Ovary (tissue), 3 donors: Measurements from ENCODE around the gene GALR2.

Experiments used
- POLR2A ChIP-seq: fragments of 450-650 bp; IDR thresholded peaks from one replicate; pipeline ENCODE4 v1.6.1; 2017; ENCODE audit warnings: antibody characterized with exemption, mild to moderate bottlenecking, moderate library complexity
- TF ChIP-seq, protein P1 (sequence below), 3 donors: fragments of 450-650 bp in 2 of 3; fragments of 200-600 bp in 1 of 3; IDR thresholded peaks; one replicate each; pipeline versions ENCODE4 v1.5.1 to v1.8.0; 2016 to 2022; ENCODE audit warnings: antibody characterized with exemption in 3 of 3, mild to moderate bottlenecking in 1 of 3
- donor health status: DM: no; HTN: no; CAD: no.

DNA sequence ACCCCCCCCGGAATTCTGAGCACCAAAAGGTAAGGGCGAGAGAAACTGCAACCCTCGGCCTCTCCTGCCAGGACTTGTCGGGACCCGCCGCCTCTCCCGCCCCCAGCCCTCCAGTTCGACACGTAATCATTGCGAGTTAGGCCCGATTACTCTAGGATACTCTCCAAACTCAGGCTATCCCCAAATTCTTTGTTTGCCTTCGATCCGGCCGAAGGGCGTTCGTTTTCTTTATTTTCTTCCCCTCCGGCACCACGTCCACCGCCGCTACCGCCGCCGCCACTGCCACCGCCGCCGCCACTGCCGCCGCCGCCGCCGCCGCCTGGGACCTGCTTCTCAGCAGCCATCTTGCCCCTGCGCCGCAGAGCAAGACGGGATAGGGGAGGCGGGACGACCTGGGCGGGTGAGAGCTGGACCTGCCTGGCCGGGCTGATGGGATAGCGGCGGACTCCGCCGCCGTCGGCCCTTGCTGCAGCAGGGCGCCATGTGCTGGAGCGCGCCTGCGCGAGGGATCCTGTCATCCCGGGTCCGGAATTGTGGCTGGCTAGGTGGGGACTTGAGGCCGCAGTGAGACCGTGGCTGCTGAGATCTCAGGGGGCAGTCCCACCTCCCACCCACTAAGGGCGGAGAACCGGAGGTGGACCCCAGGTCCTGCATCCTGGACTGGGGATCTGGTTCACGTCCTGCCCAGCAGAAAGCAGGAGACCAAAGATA lies 2.3 kb upstream of the GALR2 start, which contains the start of gene SRP68:
- TF ChIP-seq, protein P1, sequence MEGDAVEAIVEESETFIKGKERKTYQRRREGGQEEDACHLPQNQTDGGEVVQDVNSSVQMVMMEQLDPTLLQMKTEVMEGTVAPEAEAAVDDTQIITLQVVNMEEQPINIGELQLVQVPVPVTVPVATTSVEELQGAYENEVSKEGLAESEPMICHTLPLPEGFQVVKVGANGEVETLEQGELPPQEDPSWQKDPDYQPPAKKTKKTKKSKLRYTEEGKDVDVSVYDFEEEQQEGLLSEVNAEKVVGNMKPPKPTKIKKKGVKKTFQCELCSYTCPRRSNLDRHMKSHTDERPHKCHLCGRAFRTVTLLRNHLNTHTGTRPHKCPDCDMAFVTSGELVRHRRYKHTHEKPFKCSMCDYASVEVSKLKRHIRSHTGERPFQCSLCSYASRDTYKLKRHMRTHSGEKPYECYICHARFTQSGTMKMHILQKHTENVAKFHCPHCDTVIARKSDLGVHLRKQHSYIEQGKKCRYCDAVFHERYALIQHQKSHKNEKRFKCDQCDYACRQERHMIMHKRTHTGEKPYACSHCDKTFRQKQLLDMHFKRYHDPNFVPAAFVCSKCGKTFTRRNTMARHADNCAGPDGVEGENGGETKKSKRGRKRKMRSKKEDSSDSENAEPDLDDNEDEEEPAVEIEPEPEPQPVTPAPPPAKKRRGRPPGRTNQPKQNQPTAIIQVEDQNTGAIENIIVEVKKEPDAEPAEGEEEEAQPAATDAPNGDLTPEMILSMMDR (IDR thresholded peaks at IDR 0.05), result peak in 1 of 3 donors; percentile 12
- peak; percentile 64 for TF ChIP-seq POLR2A
